Urothelium cell line (cell line): ENCODE measurements around the gene ACD.

Experiments
- DNase-seq: peaks from one replicate; pipeline ENCODE4 v3.0.0; 2011; ENCODE audit warnings: low spot score, mixed read lengths
- FAIRE-seq: peaks from 2 replicates; lab custom pipeline; 2011; peaks lifted over from hg19 to GRCh38; lab: Jason Lieb, UNC

Gene ACD

GRCh38 chr16:67662653-67663010 lies 2.6 kb upstream of the ACD start:
- FAIRE-seq (no peak), DNase-seq (no peak)

- DNase-seq, result no peak
- FAIRE-seq, result no peak
Observed at GRCh38 chr16:67661886-67662652, 2.0 kb upstream of the ACD start.

GRCh38 chr16:67661101-67661761 lies 1.2 kb upstream of the ACD start:
- no peak for FAIRE-seq
- DNase-seq, result peak; percentile 30

DNA sequence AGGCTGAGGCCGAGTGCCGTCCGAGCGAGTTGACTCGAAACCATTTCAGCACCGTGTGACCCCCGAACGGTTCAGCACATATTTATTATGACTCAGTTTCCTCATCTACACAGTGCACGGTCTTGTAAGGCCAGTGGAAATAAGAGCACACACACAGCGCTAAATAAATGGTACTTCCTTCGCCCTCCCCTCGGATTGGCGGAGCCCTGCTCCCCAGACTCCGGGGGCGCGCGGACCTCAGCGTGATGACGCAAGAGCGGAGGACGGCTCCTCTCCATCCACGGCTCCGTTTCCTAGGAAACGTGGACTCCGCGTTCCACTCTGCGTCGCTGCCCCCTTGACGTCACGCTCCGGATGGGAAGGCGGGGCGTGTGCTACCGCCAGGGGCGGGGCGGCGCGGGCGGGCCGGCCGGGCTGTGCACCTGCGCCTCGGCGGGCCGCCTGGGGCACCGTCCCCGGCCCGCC lies 536 bp upstream of the ACD start, which contains the start of gene PARD6A:
Gene PARD6A (plus strand): TSS at position 397 of the 465 bp plus-strand sequence. CDS start 79 bp downstream, outside the sequence.
- DNase-seq, result peak; percentile 99
- peak; percentile 95 for FAIRE-seq

GRCh38 chr16:67658849-67659674 lies 998 bp downstream of the ACD start:
- FAIRE-seq (no peak), DNase-seq (no peak)

GRCh38 chr16:67657751-67658518 lies 2.1 kb downstream of the ACD start:
- DNase-seq, result no peak
- no peak for FAIRE-seq

DNA sequence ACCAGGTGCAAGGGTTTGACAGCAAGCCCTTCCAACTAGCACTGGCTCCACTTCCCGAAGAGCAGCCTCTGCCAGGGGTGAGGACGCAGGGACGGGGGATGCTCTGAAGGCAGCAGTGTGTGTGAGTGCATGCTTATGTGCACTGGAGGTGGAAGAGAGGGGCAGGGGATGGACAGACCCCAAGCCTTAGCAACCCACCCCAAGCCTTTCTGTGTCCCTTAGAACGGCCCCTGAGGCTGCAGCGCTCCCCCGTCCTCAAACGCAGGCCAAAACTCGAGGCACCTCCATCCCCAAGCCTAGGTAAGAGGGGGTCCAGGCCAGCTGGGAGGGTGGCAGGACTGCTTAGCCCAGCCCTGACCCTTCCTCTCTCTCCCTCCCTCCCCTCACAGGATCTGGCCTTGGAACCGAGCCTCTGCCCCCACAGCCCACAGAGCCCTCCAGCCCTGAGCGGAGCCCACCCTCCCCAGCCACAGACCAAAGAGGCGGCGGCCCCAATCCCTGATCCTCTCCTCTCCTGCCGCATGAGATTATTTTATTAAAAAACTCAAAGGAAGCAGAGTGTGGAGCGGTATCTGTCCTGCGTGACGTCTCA lies 2.9 kb downstream of the ACD start:
- no peak for DNase-seq
- no peak for FAIRE-seq

DNA sequence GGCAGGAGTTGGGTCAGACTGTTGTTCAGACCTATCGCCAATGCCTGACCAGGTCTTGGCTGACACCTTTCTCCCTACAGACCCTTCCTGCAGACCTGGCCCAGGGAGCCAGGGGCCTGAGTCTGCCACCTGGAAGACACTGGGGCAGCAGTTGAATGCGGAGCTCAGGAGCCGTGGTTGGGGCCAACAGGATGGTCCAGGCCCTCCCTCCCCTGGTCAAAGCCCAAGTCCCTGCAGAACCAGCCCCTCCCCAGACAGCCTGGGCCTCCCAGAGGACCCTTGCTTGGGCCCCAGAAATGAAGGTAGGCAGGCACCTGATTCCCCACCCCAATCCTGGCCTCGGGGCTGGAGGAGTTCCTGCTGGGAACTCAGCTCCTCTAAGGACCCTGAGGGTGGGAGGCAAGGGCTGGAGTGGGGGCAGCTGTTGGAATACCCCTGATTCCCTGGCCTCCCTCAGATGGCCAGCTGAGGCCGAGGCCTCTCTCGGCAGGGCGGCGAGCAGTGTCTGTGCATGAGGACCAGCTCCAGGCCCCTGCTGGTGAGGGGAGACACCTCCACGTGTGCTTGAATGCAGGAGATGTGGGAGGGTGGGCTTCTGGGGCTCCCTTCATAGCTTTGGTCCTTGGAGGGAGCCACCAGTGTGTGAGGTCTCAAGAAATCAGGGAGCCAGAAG lies 3.6 kb downstream of the ACD start:
- DNase-seq, result no peak
- FAIRE-seq, result no peak

GRCh38 chr16:67655363-67655762 lies 4.7 kb downstream of the ACD start:
- FAIRE-seq (no peak), DNase-seq (no peak)

- no peak for FAIRE-seq
Observed at GRCh38 chr16:67654403-67654911, 5.6 kb downstream of the ACD start.

GRCh38 chr16:67653789-67654402 lies 6.2 kb downstream of the ACD start:
- DNase-seq (peak; percentile 23), FAIRE-seq (no peak)

More at GRCh38 chr16:67654403-67654911, 5.6 kb downstream of the ACD start:
- DNase-seq, result no peak

DNA sequence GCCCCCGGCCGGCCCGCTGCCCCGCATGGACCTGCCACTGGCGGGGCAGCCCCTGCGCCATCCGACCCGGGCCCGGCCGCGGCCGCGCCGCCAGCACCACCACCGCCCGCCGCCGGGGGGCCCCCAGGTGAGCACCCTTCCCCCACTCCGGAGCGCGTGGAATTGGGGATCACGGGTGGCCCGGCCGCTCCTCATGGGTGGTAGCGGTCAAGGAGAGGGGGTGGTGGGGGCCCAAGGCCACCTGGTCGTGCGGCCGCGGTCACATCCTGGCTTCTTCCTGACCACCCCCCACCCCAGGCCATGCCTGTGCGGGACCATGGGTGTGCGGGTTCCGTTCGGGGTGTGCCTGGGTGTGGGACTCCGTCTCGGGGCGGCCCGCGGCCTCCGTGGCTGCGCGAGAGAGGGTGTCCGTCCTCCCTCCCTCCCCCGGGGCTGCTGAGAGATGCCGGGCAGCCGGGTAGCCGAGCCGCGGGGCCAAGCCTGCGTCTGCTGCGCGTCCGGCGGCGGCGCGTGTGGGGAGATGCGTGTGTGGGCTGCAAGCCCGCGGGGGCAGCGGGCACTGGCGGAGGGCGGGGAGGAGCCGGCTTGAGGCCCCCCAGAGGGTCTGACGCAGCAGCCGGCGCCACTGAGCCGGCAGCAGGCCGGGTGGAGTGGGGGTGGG lies 6.8 kb downstream of the ACD start:
- FAIRE-seq (peak; percentile 32), DNase-seq (peak; percentile 23)

DNA sequence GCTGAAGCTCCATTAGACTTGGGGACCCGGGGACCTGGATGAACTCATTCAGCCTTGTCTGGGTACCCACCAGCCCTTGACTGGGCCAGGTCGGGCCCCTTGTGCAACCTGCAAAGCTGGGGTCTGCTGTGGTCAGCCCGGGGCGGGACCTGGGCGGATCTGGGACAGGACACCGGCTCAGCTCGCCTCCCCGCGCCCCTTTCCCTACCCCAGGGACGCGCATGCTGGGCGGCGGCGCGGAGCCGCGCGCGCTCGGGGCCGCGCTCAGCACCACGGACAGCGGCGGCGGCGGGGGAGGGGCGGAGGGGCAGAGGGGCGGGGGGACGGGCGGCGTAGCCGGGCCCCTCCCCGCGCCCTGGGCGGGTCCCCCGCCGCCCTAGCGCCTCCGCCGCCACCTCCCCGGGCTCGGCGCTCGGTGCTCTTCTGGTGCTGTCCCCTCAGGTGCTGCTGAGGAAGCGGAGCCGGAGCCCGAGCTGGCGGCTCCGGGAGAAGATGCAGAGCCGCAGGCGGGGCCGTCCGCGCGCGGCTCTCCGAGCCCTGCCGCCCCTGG lies 7.4 kb downstream of the ACD start:
- FAIRE-seq, result no peak
- DNase-seq, result peak; percentile 94

DNA sequence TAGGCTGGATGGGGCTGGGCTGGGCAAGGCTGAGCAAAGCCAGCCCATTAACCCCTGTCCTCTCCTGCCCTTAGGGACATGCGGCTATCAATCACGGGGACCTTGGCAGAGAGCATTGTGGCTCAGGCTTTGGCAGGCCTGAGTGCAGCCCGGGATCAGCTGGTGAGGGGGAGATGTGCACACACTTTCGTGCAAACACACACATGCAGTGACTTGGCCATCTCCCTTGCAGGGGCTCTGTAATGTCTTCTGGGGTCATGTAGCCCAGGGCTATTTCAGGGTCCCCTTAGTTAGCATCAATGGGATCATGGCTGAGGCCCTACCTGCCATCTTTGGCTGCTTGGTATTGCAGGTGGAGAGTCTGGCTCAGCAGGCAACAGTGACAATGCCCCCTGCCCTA lies 8.2 kb downstream of the ACD start:
- FAIRE-seq (no peak), DNase-seq (no peak)

DNA sequence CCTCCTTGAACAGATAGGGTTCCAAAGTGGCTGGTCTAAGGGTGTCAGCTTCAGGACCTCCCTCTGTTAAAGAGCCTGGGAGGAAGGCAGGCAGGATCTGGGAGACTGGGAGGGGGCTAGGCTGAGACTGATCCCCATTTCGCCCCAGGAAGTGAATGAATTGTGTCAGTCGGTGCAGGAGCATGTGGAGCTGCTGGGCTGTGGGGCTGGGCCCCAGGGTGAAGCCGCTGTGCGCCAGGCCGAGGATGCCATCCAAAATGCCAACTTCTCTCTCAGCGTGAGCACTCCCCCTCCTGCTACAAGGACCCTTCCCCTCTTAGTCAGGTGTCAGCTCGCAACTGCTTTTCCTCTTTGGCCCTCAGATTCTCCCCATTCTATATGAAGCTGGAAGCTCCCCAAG lies 9.0 kb downstream of the ACD start:
- FAIRE-seq (no peak), DNase-seq (no peak)

DNA sequence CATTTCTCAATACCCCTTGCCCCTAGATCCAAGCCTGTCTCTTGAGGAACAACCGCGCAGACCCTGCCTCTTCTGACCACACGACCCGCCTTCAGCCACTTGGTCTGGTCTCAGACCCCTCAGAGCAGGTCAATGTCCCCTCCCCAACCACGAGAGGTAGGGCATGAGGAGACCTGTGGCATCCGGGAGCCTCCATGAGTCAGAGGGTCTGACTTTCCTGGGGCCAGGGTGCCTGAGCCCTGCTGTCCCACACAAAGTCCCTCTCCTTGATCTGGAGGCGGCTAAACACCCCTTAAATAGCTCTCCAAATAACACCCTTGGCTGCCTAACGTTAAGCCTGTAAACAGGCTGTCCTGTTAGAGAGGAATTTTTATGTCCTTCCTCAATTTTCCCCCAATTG lies 10.0 kb downstream of the ACD start:
- FAIRE-seq, result no peak
- DNase-seq, result no peak

- no peak for DNase-seq
- no peak for FAIRE-seq
Observed at GRCh38 chr16:67649494-67649931, 10.5 kb downstream of the ACD start.

GRCh38 chr16:67648764-67649407 lies 11.2 kb downstream of the ACD start:
- FAIRE-seq, result no peak
- no peak for DNase-seq
